SK-N-SH (cell line): ENCODE results near the gene WWOX.

ENCODE experiments used
- CHD2 ChIP-seq: fragments of 150-350 bp; IDR thresholded peaks from 2 replicates; pipeline ENCODE4 v1.6.1; 2018; ENCODE audit warnings: low read length; ENCODE audit not compliant: partially characterized antibody
- ELF1 ChIP-seq: IDR thresholded peaks from 2 replicates; pipeline ENCODE4 v1.4.0; 2012
- EP300 ChIP-seq, 2 experiments: IDR thresholded peaks; 2 replicates each; pipeline versions ENCODE4 v1.4.0 to v1.6.1; 2012; ENCODE audit warnings: borderline replicate concordance in 1 of 2, low read depth in 1 of 2, low read length in 1 of 2
- EZH2phosphoT487 ChIP-seq: fragments of 200-600 bp; sonication (generic); IDR thresholded peaks from 2 replicates; pipeline ENCODE4 v1.6.1; 2017; ENCODE audit warnings: low read depth, mixed run types, mild to moderate bottlenecking, antibody characterized with exemption, moderate library complexity, borderline replicate concordance
- FOXM1 ChIP-seq: IDR thresholded peaks from 2 replicates; pipeline ENCODE4 v1.4.0; 2012; ENCODE audit warnings: low read depth, mild to moderate bottlenecking
- JUND ChIP-seq: IDR thresholded peaks from 2 replicates; pipeline ENCODE4 v1.4.0; 2012
- MXI1 ChIP-seq: IDR thresholded peaks from 2 replicates; pipeline ENCODE4 v1.6.1; 2012; ENCODE audit warnings: mild to moderate bottlenecking, low read depth, low read length, improper control_type of control experiment
- NFIC ChIP-seq: IDR thresholded peaks from 2 replicates; pipeline ENCODE4 v1.4.0; 2012; ENCODE audit warnings: borderline replicate concordance
- NRF1 ChIP-seq: IDR thresholded peaks from 2 replicates; pipeline ENCODE4 v1.6.1; 2012; ENCODE audit warnings: low read depth, mild to moderate bottlenecking, low read length
- POLR2AphosphoS5 ChIP-seq: IDR thresholded peaks from 2 replicates; pipeline ENCODE4 v1.6.1; 2012; ENCODE audit warnings: low read depth, low read length
- RFX5 ChIP-seq: IDR thresholded peaks from 2 replicates; pipeline ENCODE4 v1.6.1; 2012; ENCODE audit warnings: mild to moderate bottlenecking, improper control_type of control experiment, low read length
- RXRA ChIP-seq: IDR thresholded peaks from 2 replicates; pipeline ENCODE4 v1.4.0; 2012; ENCODE audit warnings: low read depth, mild to moderate bottlenecking, borderline replicate concordance
- TF ChIP-seq, protein P1 (sequence below): fragments of 200-600 bp; sonication (generic); IDR thresholded peaks from 2 replicates; pipeline ENCODE4 v1.6.1; 2017; ENCODE audit warnings: antibody characterized with exemption, mild to moderate bottlenecking, moderate library complexity
- TF ChIP-seq, protein P2 (sequence below): IDR thresholded peaks from 2 replicates; pipeline ENCODE4 v1.4.0; 2012; ENCODE audit warnings: low read depth, borderline replicate concordance

DNA sequence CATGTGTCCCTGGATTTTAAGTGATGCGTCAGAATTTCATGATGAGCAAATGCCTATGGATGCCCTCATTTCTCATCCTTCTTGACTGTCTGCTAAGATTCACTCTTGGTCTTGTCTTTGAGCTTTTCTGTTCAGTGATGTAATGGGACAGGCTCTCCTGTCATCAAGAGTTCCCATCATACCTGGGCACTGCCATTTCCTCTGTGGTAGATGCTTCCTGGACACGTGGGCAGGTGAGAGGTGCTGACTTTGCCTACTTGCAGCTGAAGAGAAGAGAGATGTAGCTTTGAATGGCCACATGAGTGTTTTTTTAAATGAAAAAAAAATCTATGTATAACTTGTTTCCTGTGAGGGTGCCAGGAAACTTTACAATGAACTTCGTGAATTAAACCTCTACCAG lies 943.4 kb downstream of the WWOX start:
- TF ChIP-seq RFX5 (no peak), NFIC (no peak), EZH2phosphoT487 (no peak), RXRA (no peak), NRF1 (no peak), EP300 (IDR thresholded peaks at IDR 0.05; ENCODE audit: borderline replicate concordance in 1 of 2, low read depth in 1 of 2, low read length in 1 of 2) (no peak), JUND (no peak), FOXM1 (no peak), POLR2AphosphoS5 (no peak), ELF1 (no peak), CHD2 (no peak), MXI1 (no peak)
- TF ChIP-seq, protein P1, sequence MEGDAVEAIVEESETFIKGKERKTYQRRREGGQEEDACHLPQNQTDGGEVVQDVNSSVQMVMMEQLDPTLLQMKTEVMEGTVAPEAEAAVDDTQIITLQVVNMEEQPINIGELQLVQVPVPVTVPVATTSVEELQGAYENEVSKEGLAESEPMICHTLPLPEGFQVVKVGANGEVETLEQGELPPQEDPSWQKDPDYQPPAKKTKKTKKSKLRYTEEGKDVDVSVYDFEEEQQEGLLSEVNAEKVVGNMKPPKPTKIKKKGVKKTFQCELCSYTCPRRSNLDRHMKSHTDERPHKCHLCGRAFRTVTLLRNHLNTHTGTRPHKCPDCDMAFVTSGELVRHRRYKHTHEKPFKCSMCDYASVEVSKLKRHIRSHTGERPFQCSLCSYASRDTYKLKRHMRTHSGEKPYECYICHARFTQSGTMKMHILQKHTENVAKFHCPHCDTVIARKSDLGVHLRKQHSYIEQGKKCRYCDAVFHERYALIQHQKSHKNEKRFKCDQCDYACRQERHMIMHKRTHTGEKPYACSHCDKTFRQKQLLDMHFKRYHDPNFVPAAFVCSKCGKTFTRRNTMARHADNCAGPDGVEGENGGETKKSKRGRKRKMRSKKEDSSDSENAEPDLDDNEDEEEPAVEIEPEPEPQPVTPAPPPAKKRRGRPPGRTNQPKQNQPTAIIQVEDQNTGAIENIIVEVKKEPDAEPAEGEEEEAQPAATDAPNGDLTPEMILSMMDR, result no peak
- TF ChIP-seq, protein P2, sequence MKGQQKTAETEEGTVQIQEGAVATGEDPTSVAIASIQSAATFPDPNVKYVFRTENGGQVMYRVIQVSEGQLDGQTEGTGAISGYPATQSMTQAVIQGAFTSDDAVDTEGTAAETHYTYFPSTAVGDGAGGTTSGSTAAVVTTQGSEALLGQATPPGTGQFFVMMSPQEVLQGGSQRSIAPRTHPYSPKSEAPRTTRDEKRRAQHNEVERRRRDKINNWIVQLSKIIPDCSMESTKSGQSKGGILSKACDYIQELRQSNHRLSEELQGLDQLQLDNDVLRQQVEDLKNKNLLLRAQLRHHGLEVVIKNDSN, result no peak
